ENCODE measurements around the gene ECI1.
A peak's percentile ranks its signal among the peaks of the same experiment; 100 is the strongest.

DNA sequence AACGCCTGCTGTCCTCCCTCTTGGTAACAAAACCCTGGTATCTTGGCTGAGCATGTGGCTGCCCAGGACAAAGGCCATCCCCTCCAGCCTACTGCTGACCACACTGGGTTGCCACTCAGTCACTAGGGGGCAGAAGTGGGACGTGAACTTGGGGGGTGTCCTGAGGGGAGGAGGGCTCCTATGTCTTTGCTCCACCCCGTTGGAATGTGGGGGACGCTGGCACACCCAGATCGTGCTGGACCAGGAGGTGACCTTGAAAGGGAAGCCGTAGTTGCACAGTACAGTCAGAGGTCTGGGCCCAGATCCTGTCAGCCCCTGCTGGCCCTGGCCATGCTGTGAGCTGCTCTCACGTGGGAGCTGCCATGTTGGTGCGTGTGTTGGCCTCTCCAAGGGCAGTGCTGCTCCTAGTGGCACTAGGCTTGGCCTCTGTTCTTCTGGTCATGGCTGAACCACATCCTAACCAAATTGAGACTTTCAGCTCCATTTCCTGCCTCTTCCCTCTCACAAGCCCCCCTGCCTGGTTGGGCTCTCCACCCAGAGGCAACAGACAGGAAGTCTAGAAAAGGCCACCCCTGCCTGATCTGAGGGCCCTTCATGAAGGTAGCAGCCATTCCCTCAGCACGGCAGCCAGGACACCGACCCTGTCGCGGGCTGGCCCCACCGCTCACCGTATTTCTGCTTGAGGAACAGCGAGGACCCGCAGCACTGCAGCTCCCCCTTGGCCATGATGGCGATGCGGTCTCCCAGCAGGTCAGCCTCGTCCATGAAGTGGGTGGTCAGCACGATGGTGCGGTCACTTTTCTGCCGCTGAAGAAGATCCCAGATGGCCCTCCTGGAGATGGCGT is 45.5 kb upstream of the ECI1 start:
- TF ChIP-seq, protein P1, sequence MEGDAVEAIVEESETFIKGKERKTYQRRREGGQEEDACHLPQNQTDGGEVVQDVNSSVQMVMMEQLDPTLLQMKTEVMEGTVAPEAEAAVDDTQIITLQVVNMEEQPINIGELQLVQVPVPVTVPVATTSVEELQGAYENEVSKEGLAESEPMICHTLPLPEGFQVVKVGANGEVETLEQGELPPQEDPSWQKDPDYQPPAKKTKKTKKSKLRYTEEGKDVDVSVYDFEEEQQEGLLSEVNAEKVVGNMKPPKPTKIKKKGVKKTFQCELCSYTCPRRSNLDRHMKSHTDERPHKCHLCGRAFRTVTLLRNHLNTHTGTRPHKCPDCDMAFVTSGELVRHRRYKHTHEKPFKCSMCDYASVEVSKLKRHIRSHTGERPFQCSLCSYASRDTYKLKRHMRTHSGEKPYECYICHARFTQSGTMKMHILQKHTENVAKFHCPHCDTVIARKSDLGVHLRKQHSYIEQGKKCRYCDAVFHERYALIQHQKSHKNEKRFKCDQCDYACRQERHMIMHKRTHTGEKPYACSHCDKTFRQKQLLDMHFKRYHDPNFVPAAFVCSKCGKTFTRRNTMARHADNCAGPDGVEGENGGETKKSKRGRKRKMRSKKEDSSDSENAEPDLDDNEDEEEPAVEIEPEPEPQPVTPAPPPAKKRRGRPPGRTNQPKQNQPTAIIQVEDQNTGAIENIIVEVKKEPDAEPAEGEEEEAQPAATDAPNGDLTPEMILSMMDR (conservative IDR thresholded peaks at IDR 0.05; ENCODE audit: low read depth, low read length): peak; percentile 56
- TF ChIP-seq EZH2 (IDR thresholded peaks at IDR 0.05; ENCODE audit: low read length, unreplicated experiment): no peak
